HG02970 (cell line): ENCODE data around the gene KIF7.
"Not testable (repeated sequence)": the region's sequence is repeated elsewhere in the genome, so short reads cannot be mapped to it uniquely, and the experiment has no call there.

Source experiments
- ATAC-seq: cut with Tn5 transposase; IDR thresholded peaks from one replicate; pipeline ENCODE4 v1.9.1; 2021; ENCODE audit warnings: mild to moderate bottlenecking, moderate library complexity, moderate number of reproducible peaks; ENCODE audit not compliant: unreplicated experiment, low FRiP score

The KIF7 gene

DNA sequence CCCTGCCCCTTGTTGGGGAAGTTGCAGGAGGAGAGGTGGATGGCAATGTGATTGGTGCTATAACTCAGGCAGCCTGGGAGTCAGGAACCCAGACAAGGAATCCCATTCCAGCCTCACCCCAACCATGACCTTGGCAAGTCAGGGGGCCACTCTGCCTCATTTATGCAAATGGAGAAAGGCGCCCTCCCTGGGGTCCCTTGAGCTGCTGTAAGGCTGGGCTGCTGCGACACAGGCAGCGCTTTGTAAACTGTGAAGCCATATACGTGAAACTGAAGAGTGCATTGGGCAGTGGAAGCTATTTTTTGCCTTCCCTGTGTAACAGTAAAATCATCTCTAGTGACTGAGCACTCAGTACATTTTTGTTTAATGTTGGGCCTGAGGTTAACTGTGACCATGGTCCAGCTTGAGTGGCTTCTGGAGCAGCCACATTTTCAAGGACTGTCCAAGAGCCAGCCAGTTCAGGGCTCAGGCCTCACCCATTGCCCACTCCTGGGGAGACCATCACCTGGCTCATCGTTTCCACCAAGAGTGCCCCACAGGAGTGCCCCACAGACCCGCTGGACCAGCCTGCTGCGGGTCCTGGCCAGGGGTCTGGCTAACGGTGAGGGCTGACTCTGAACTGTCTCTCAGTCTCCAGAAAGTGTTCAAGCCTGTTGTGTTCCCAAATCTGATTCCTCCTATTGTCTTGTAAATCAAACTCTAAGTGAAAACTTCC, 27.9 kb downstream of the KIF7 start:
- no peak for ATAC-seq

GRCh38 chr15:89625716-89626115, 29.6 kb downstream of the KIF7 start:
- no peak for ATAC-seq

DNA sequence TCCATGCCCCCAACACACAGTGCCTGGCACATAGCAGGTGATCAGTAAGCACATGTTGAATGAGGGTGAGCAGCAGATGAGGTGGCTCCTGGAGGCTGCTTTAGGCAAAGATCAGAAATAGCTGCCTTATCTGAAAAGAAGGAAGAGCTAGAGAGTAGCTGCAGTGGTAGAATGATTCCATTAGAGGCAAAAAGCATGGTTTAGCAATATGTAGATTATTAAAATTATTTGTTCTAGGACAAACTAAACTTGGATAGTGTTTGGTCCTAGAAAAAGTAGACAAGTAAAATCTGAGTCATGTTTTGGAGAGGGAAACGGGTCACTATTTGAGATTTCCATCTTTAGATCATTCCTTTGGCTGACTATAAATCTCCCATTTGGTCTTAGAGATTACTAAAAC, 32.1 kb downstream of the KIF7 start:
- ATAC-seq = no peak

DNA sequence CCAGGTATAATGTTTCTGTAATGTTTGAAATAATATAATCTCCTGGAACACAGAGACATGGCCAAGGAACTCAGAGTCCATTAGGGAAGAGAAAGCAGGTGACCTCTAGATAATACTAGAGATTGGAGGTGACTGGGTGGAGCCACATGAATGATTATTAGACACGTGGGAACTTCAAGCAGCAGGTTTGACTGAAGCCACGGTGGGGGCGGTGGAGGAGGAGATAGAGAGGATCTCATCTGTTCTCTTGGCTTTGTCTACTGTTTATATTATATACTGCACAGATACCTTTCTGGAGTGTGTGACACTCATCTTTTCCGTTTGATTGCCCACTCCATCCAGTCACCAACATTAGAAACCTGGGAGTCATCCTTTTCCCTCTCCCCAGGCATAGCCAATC, 33.7 kb downstream of the KIF7 start:
- ATAC-seq = no peak

- no peak for ATAC-seq
Measured at GRCh38 chr15:89616228-89616627, 39.0 kb downstream of the KIF7 start.

- no peak for ATAC-seq
Measured at GRCh38 chr15:89615135-89615534, 40.1 kb downstream of the KIF7 start.

- ATAC-seq = no peak
Measured at GRCh38 chr15:89614164-89614563, 41.1 kb downstream of the KIF7 start.

- no peak for ATAC-seq
Measured at GRCh38 chr15:89613031-89613430, 42.2 kb downstream of the KIF7 start.

DNA sequence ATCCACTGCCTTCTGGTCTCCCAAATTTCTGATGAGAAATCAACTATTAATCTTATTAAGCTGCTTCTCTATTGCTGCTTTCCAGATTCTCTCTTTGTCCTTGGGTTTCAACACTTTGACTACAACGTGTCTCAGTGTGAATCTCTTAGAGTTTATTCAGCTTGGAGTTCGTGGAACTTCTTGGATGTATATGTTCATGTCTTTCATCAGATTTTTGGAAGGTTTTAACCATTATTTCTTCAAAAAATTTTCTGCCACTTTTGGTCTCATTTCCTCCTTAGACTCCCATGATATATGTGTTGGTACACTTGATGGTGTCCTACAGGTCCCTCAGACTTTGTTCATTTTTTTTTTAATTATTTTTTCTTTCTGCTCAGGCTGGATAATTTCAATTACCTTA, 44.0 kb downstream of the KIF7 start:
- no peak for ATAC-seq

- no peak for ATAC-seq
Measured at GRCh38 chr15:89599021-89599420, 56.2 kb downstream of the KIF7 start.

DNA sequence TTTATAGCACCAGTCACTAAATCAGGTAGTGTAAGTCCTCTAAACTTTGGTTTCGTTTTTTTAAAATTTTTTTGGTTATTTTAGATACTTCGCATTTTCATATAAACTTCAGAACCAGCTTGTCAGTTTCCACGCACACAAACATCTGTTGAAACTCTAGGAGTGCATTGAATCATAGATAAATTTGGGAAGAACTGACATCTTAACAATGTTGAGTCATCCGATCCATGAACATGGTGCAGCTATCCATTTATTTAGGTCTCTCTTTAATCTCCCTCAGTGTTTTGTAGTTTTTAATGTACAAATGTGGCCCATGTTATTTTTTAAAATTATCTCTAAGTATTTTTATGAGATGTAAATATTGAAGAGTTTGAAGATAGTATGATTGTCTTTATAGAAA, 62.2 kb downstream of the KIF7 start:
- no peak for ATAC-seq

- ATAC-seq = no peak
Measured at GRCh38 chr15:89591834-89592233, 63.4 kb downstream of the KIF7 start.

- ATAC-seq = no peak
Measured at GRCh38 chr15:89587955-89588354, 67.3 kb downstream of the KIF7 start.

DNA sequence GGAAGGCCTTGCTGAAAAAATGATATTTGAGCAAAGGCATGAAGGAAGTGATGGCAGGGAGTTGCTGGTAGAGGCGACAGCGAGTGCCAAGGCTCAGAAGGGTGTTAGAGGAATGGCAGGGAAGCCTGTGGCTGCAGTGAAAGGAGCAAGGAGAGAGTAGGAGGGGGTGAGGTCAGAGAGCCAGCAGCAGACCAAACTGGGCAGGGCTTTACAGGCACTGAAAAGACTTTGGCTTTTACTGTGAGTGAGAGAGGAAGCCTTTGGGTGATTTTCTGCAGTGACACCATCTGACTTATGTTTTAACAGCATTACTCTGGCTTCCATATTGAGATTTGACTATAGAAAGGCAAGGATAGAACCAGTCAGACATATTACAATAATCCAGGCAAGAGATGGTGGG, 68.6 kb downstream of the KIF7 start:
- ATAC-seq = no peak

- not testable (repeated sequence) for ATAC-seq
Measured at GRCh38 chr15:89580747-89581146, 74.5 kb downstream of the KIF7 start.

DNA sequence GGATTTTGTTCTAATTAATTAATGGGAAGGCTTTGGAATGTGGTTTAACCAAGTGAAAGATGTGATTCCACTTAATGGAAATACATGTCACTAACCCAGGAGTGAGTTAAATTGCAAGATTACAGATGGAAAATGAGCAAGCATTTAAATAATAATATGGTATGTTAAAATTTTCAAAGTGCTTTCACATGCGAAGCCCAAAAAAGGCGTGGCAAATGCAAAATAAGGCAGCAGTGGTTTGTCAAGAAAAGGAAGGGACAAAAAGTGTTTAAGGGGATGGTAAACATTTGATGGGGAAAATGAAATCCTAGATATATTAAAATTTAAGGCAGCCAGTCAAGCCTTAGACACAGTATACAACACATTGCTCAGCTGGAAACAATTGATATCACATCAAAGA, 77.1 kb downstream of the KIF7 start:
- ATAC-seq = no peak
